Stomach (tissue), 4 donors: ENCODE measurements around the gene RNU6-8.

Experiments
- EP300 ChIP-seq: sonication (generic); formaldehyde crosslinking; IDR thresholded peaks from one replicate; pipeline ENCODE4 v1.6.1; 2017; ENCODE audit warnings: antibody characterized with exemption
- POLR2A ChIP-seq, 4 donors: fragments of 450-650 bp; IDR thresholded peaks; one replicate each; pipeline ENCODE4 v1.6.1; 2016; ENCODE audit warnings: antibody characterized with exemption in 4 of 4, control low read depth in 2 of 4, mild to moderate bottlenecking in 1 of 4, moderate library complexity in 1 of 4
- POLR2AphosphoS5 ChIP-seq, 3 donors: sonication (generic); formaldehyde crosslinking; IDR thresholded peaks; one replicate each; pipeline ENCODE4 v1.6.1; 2016; ENCODE audit warnings: antibody characterized with exemption in 3 of 3
- TF ChIP-seq, protein P1 (sequence below), 7 experiments: fragments of 450-650 bp in 4 of 7; fragments of 200-600 bp in 3 of 7; sonication (generic) in 3 of 7; IDR thresholded peaks; one replicate each; pipeline ENCODE4 v1.5.1; 2016 to 2019; ENCODE audit warnings: antibody characterized with exemption in 7 of 7, control low read depth in 2 of 7, mild to moderate bottlenecking in 1 of 7

DNA sequence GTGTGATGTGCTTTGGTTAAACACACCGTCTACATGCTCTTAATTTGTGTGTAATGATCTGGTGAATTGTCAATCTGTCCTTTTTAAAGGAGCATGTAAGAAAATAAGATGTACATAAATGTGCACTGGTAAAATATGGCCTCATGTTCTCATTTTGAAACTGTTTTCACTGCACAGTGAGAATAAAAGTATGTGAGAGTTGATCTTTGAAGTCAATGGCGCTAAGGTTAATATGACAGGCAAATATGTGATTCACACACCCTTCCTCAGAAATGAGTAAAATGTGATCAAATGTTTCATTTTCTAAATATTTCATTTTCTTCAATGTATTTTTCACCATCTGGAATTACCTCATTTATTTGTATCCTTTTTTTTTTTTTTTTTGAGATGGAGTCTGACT lies 9.5 kb downstream of the RNU6-8 start:
- TF ChIP-seq, protein P1, sequence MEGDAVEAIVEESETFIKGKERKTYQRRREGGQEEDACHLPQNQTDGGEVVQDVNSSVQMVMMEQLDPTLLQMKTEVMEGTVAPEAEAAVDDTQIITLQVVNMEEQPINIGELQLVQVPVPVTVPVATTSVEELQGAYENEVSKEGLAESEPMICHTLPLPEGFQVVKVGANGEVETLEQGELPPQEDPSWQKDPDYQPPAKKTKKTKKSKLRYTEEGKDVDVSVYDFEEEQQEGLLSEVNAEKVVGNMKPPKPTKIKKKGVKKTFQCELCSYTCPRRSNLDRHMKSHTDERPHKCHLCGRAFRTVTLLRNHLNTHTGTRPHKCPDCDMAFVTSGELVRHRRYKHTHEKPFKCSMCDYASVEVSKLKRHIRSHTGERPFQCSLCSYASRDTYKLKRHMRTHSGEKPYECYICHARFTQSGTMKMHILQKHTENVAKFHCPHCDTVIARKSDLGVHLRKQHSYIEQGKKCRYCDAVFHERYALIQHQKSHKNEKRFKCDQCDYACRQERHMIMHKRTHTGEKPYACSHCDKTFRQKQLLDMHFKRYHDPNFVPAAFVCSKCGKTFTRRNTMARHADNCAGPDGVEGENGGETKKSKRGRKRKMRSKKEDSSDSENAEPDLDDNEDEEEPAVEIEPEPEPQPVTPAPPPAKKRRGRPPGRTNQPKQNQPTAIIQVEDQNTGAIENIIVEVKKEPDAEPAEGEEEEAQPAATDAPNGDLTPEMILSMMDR (IDR thresholded peaks at IDR 0.05), result no peak
- TF ChIP-seq POLR2A (IDR thresholded peaks at IDR 0.05), result no peak
- no peak for TF ChIP-seq EP300
- TF ChIP-seq POLR2AphosphoS5 (IDR thresholded peaks at IDR 0.05), result no peak
